HEK293 (cell line): Measurements from ENCODE around the gene CNIH3.
"Not testable (repeated sequence)": the region's sequence is repeated elsewhere in the genome, so short reads cannot be mapped to it uniquely, and the experiment has no call there.

ENCODE experiments used
- CTCF ChIA-PET: fragments of 350-600 bp; formaldehyde crosslinking; extraction: SDS; loops from one replicate; lab custom pipeline; 2021; ENCODE audit warnings: antibody characterized with exemption; lab: Yijun Ruan, JAX
- POLR2A ChIA-PET: fragments of 300-600 bp; formaldehyde crosslinking; extraction: SDS; loops from one replicate; lab custom pipeline; 2020; ENCODE audit warnings: antibody characterized with exemption, inconsistent platforms; lab: Yijun Ruan, JAX
- H3K27ac ChIP-seq: fragments of 200-500 bp; sonication (Bioruptor generic); 2 replicates; pipeline ENCODE4 v1.5.1; 2014; ENCODE audit warnings: low read depth, low read length, control low read depth, inconsistent platforms; ENCODE audit errors: extremely low read depth
- H3K36me3 ChIP-seq, 2 experiments: fragments of 200-500 bp in 1 of 2; sonication (Bioruptor generic) in 1 of 2; 1 replicate in 1 of 2; 2 replicates in 1 of 2; pipeline ENCODE4 v1.5.1; 2014 to 2017; ENCODE audit warnings: inconsistent platforms in 2 of 2, low read length in 2 of 2; ENCODE audit not compliant: control insufficient read depth in 2 of 2, insufficient read depth in 1 of 2
- H3K4me1 ChIP-seq: fragments of 200-500 bp; sonication (Bioruptor generic); 2 replicates; pipeline ENCODE4 v1.5.1; 2014; ENCODE audit warnings: mild to moderate bottlenecking, low read length, inconsistent platforms; ENCODE audit not compliant: control insufficient read depth, insufficient read depth
- H3K4me3 ChIP-seq: 2 replicates; pipeline ENCODE4 v1.5.1; 2011; ENCODE audit warnings: low read depth, mild to moderate bottlenecking, control low read depth, low read length, moderate library complexity
- H3K9me3 ChIP-seq: fragments of 200-500 bp; sonication (Bioruptor generic); 2 replicates; pipeline ENCODE4 v1.5.1; 2014; ENCODE audit warnings: low read depth, low read length, inconsistent platforms; ENCODE audit not compliant: control insufficient read depth, insufficient read depth
- EGR2 ChIP-seq: fragments of 450-650 bp; formaldehyde crosslinking; IDR thresholded peaks from 2 replicates; pipeline ENCODE4 v1.5.1; 2016; ENCODE audit warnings: low read depth, missing biosample characterization, missing genetic modification characterization
- ELK4 ChIP-seq: IDR thresholded peaks from 2 replicates; pipeline ENCODE4 v1.6.1; 2011; ENCODE audit warnings: mild to moderate bottlenecking, low read depth, low read length, borderline replicate concordance
- FEZF1 ChIP-seq: fragments of 450-650 bp; formaldehyde crosslinking; IDR thresholded peaks from 2 replicates; pipeline ENCODE4 v1.5.1; 2016; ENCODE audit warnings: missing biosample characterization, missing genetic modification characterization
- OSR2 ChIP-seq: fragments of 450-650 bp; formaldehyde crosslinking; IDR thresholded peaks from 2 replicates; pipeline ENCODE4 v1.5.1; 2016; ENCODE audit warnings: missing biosample characterization, missing genetic modification characterization
- PRDM1 ChIP-seq: fragments of 450-650 bp; formaldehyde crosslinking; IDR thresholded peaks from 2 replicates; pipeline ENCODE4; 2016; ENCODE audit warnings: missing biosample characterization, missing genetic modification characterization
- SCRT2 ChIP-seq: fragments of 450-650 bp; formaldehyde crosslinking; IDR thresholded peaks from 2 replicates; pipeline ENCODE4 v1.5.1; 2016; ENCODE audit warnings: missing biosample characterization, missing genetic modification characterization
- ZBTB1 ChIP-seq: fragments of 450-650 bp; formaldehyde crosslinking; IDR thresholded peaks from 2 replicates; pipeline ENCODE4 v1.5.1; 2016; ENCODE audit warnings: missing biosample characterization, missing genetic modification characterization
- ZFHX2 ChIP-seq: fragments of 450-650 bp; formaldehyde crosslinking; conservative IDR thresholded peaks from 2 replicates; pipeline ENCODE4 v1.5.1; 2016; ENCODE audit warnings: missing biosample characterization, missing genetic modification characterization
- ZFP3 ChIP-seq: fragments of 450-650 bp; formaldehyde crosslinking; IDR thresholded peaks from 2 replicates; pipeline ENCODE4 v1.5.1; 2016; ENCODE audit warnings: low read depth, missing biosample characterization, missing genetic modification characterization
- ZNF114 ChIP-seq: fragments of 450-650 bp; formaldehyde crosslinking; IDR thresholded peaks from 2 replicates; pipeline ENCODE4 v1.5.0; 2017; ENCODE audit warnings: missing biosample characterization, missing genetic modification characterization
- ZNF138 ChIP-seq: fragments of 450-650 bp; formaldehyde crosslinking; IDR thresholded peaks from 2 replicates; pipeline ENCODE4 v1.5.1; 2016; ENCODE audit warnings: missing biosample characterization, missing genetic modification characterization, borderline replicate concordance
- ZNF157 ChIP-seq: fragments of 450-650 bp; formaldehyde crosslinking; IDR thresholded peaks from 2 replicates; pipeline ENCODE4 v1.5.1; 2016; ENCODE audit warnings: missing biosample characterization, missing genetic modification characterization
- ZNF184 ChIP-seq: fragments of 450-650 bp; IDR thresholded peaks from 2 replicates; pipeline ENCODE4 v1.5.1; 2018; ENCODE audit warnings: missing biosample characterization, mild to moderate bottlenecking, missing genetic modification characterization
- ZNF37A ChIP-seq: fragments of 450-650 bp; IDR thresholded peaks from 2 replicates; pipeline ENCODE4 v1.5.1; 2018; ENCODE audit warnings: missing biosample characterization, missing genetic modification characterization
- ZNF585B ChIP-seq: fragments of 450-650 bp; formaldehyde crosslinking; IDR thresholded peaks from 2 replicates; pipeline ENCODE4 v1.5.1; 2016; ENCODE audit warnings: missing biosample characterization, missing genetic modification characterization
- ZNF776 ChIP-seq: fragments of 450-650 bp; formaldehyde crosslinking; IDR thresholded peaks from 2 replicates; pipeline ENCODE4 v1.5.0; 2017; ENCODE audit warnings: missing biosample characterization, missing genetic modification characterization, borderline replicate concordance
- ZNF792 ChIP-seq: fragments of 450-650 bp; formaldehyde crosslinking; IDR thresholded peaks from 2 replicates; pipeline ENCODE4 v1.5.1; 2016; ENCODE audit warnings: missing biosample characterization, missing genetic modification characterization
- ZNF830 ChIP-seq: fragments of 450-650 bp; IDR thresholded peaks from 2 replicates; pipeline ENCODE4 v1.5.0; 2018; ENCODE audit warnings: missing biosample characterization, missing genetic modification characterization, low read depth, mild to moderate bottlenecking, moderate library complexity
- TF ChIP-seq, protein P1 (sequence below): fragments of 450-650 bp; formaldehyde crosslinking; IDR thresholded peaks from 2 replicates; pipeline ENCODE4 v1.5.1; 2016; ENCODE audit warnings: missing biosample characterization, missing genetic modification characterization
- TF ChIP-seq, protein P2 (sequence below): fragments of 450-650 bp; formaldehyde crosslinking; IDR thresholded peaks from 2 replicates; pipeline ENCODE4 v1.5.1; 2017; ENCODE audit warnings: missing biosample characterization, missing genetic modification characterization
- TF ChIP-seq, protein P3 (sequence below): fragments of 450-650 bp; formaldehyde crosslinking; IDR thresholded peaks from 2 replicates; pipeline ENCODE4 v1.5.1; 2016; ENCODE audit warnings: missing biosample characterization, missing genetic modification characterization

CNIH3 gene

DNA sequence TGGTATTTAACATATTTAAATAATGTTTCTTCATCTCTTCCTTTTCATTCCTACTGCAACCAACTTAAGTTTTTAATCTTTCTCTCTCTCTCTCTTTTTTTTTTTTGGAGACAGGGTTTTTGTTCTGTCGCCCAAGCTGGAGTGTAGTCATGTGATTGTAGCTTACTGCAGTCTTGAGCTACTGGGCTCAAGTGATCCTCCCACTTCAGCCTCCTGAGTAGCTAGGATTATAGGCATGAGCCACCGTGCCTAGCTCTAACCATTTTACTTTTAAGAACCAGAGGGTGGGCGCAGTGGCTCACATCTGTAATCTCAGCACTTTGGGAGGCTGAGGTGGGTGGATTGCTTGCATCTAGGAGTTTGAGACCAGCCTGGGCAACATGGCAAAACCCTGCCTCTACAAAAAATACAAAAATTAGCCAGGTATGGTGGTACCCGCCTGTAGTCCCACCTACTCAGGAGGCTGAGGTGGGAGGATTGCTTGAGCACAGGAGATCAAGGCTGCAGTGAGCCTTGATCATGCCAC, 95.2 kb downstream of the CNIH3 start:
- H3K4me3 ChIP-seq, POLR2A ChIA-PET, H3K27ac ChIP-seq, H3K36me3 ChIP-seq, H3K9me3 ChIP-seq, H3K4me1 ChIP-seq: not testable (repeated sequence)
- CTCF ChIA-PET = interaction anchor here (2.8 kb wide), 1 partner anchor 140 kb away, joined by 18 read pairs; no protein-coding TSS in a partner anchor
- TF ChIP-seq EGR2 = peak; percentile 79
- TF ChIP-seq ZFHX2 (tag by site-specific recombination) = peak; percentile 85
- TF ChIP-seq OSR2 (tag by site-specific recombination) = peak; percentile 71

DNA sequence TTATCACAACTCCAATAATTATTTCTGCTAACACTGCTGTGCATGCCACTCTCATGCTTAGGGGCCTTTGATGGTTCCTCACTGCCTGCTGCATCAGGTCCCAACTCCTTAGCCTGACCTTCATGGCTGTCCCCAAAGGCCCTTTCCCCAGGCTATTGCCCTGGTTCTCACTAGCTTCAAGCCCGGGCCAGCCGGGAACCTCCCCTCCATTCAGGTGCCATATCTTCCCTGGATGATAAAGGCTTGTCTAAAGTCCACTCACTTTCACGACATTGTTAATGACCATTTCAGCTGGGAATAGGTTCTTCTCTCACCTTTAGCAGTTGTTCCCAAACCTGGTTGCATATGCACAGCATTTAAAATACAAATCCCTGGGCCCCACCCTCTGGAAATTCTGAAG, 95.8 kb downstream of the CNIH3 start:
- ChIA-PET POLR2A (no interaction called here), CTCF (interaction anchor here (0.6 to 2.8 kb wide), 2 partner anchors 67 to 139 kb away, joined by 3 to 18 read pairs; no protein-coding TSS in a partner anchor)
- TF ChIP-seq ZNF585B (tag by site-specific recombination) (no peak; the same call in 1 of the 2 replicates), ZNF776 (tag by site-specific recombination) (no peak), ZNF184 (tag by site-specific recombination) (no peak), ZNF114 (tag by site-specific recombination) (no peak), OSR2 (tag by site-specific recombination) (no peak)
- TF ChIP-seq, protein P1, sequence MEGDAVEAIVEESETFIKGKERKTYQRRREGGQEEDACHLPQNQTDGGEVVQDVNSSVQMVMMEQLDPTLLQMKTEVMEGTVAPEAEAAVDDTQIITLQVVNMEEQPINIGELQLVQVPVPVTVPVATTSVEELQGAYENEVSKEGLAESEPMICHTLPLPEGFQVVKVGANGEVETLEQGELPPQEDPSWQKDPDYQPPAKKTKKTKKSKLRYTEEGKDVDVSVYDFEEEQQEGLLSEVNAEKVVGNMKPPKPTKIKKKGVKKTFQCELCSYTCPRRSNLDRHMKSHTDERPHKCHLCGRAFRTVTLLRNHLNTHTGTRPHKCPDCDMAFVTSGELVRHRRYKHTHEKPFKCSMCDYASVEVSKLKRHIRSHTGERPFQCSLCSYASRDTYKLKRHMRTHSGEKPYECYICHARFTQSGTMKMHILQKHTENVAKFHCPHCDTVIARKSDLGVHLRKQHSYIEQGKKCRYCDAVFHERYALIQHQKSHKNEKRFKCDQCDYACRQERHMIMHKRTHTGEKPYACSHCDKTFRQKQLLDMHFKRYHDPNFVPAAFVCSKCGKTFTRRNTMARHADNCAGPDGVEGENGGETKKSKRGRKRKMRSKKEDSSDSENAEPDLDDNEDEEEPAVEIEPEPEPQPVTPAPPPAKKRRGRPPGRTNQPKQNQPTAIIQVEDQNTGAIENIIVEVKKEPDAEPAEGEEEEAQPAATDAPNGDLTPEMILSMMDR (tag by site-specific recombination) = no peak
- no peak overlapping the region for H3K27ac ChIP-seq
- H3K36me3 ChIP-seq = no peaks in the 10 kb centered on the region
- H3K9me3 ChIP-seq = no peaks in the 10 kb centered on the region
- H3K4me3 ChIP-seq = no peak overlapping the region
- H3K4me1 ChIP-seq = peaks cover 4% of the 10 kb centered on the region; the same call in 1 of the 2 replicates

DNA sequence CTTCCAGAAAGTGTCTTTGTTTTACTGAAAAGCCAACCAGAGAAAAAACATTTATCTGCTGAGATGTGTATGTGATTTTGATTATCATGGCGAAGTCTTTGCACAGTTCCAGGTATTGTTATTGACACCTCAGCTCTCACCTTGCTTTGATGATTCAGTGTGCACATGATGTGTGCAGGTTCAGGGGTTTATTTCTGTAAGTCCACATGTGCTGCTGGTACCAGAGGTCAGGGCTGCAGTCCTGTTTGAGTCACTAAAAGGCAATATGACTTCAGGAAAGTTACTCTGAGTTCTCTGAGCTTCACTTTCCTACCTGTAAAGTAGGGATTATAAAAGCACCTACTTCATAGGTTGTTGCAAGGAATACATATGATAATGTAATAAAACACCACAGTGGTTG, 97.1 kb downstream of the CNIH3 start:
- no peaks in the 10 kb centered on the region for H3K9me3 ChIP-seq
- no peak overlapping the region for H3K4me3 ChIP-seq
- TF ChIP-seq SCRT2 (tag by site-specific recombination) = 0 out of 2 replicates have a peak, but pooled peaks have one; percentile 26
- TF ChIP-seq ELK4 = no peak
- H3K36me3 ChIP-seq = no peaks in the 10 kb centered on the region
- H3K27ac ChIP-seq = no peak overlapping the region
- POLR2A ChIA-PET = no interaction called here
- CTCF ChIA-PET = interaction anchor here (0.7 to 2.8 kb wide), 4 partner anchors 11 to 138 kb away, joined by 3 to 18 read pairs (median 8); no protein-coding TSS in a partner anchor
- peaks cover 4% of the 10 kb centered on the region; the same call in 1 of the 2 replicates for H3K4me1 ChIP-seq

- peaks cover 4% of the 10 kb centered on the region; the same call in 1 of the 2 replicates for H3K4me1 ChIP-seq
- no peak overlapping the region for H3K27ac ChIP-seq
- no peaks in the 10 kb centered on the region for H3K36me3 ChIP-seq
- no peaks in the 10 kb centered on the region for H3K9me3 ChIP-seq
- no peak overlapping the region for H3K4me3 ChIP-seq
- CTCF ChIA-PET = interaction anchor here (0.8 to 2.3 kb wide), 4 partner anchors 12 to 72 kb away, joined by 3 to 14 read pairs (median 6); no protein-coding TSS in a partner anchor
- POLR2A ChIA-PET = no interaction called here
- TF ChIP-seq ZNF37A (tag by site-specific recombination) (no peak), ZNF138 (no peak), ZNF157 (tag by site-specific recombination) (no peak), PRDM1 (no peak), ZNF830 (tag by site-specific recombination) (no peak), ZBTB1 (tag by site-specific recombination) (no peak), ZFP3 (tag by site-specific recombination) (no peak), ZNF792 (no peak), FEZF1 (tag by site-specific recombination) (no peak)
- TF ChIP-seq, protein P2, sequence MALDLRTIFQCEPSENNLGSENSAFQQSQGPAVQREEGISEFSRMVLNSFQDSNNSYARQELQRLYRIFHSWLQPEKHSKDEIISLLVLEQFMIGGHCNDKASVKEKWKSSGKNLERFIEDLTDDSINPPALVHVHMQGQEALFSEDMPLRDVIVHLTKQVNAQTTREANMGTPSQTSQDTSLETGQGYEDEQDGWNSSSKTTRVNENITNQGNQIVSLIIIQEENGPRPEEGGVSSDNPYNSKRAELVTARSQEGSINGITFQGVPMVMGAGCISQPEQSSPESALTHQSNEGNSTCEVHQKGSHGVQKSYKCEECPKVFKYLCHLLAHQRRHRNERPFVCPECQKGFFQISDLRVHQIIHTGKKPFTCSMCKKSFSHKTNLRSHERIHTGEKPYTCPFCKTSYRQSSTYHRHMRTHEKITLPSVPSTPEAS = no peak
- TF ChIP-seq, protein P3, sequence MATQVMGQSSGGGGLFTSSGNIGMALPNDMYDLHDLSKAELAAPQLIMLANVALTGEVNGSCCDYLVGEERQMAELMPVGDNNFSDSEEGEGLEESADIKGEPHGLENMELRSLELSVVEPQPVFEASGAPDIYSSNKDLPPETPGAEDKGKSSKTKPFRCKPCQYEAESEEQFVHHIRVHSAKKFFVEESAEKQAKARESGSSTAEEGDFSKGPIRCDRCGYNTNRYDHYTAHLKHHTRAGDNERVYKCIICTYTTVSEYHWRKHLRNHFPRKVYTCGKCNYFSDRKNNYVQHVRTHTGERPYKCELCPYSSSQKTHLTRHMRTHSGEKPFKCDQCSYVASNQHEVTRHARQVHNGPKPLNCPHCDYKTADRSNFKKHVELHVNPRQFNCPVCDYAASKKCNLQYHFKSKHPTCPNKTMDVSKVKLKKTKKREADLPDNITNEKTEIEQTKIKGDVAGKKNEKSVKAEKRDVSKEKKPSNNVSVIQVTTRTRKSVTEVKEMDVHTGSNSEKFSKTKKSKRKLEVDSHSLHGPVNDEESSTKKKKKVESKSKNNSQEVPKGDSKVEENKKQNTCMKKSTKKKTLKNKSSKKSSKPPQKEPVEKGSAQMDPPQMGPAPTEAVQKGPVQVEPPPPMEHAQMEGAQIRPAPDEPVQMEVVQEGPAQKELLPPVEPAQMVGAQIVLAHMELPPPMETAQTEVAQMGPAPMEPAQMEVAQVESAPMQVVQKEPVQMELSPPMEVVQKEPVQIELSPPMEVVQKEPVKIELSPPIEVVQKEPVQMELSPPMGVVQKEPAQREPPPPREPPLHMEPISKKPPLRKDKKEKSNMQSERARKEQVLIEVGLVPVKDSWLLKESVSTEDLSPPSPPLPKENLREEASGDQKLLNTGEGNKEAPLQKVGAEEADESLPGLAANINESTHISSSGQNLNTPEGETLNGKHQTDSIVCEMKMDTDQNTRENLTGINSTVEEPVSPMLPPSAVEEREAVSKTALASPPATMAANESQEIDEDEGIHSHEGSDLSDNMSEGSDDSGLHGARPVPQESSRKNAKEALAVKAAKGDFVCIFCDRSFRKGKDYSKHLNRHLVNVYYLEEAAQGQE = no peak
Observed at GRCh38 chr1:224714553-224714952, 98.4 kb downstream of the CNIH3 start.
